Trophoblast cell (in vitro differentiated cells and primary cell): ENCODE measurements around the gene PPFIBP2.

Experiments
- DNase-seq, 2 donors: peaks; one replicate each; pipeline ENCODE4 v3.0.0-alpha.2; 2016
- H2AFZ ChIP-seq: 2 replicates; pipeline ENCODE4 v1.6.1; 2013; ENCODE audit warnings: low read length, moderate library complexity, mild to moderate bottlenecking; ENCODE audit not compliant: insufficient read depth, poor library complexity
- H2AK5ac ChIP-seq: 2 replicates; pipeline ENCODE4 v1.6.1; 2013; ENCODE audit warnings: mild to moderate bottlenecking, low read length
- H2BK120ac ChIP-seq: 2 replicates; pipeline ENCODE4 v1.6.1; 2013; ENCODE audit warnings: low read length, mild to moderate bottlenecking, moderate library complexity; ENCODE audit not compliant: insufficient read depth, poor library complexity
- H2BK12ac ChIP-seq: 2 replicates; pipeline ENCODE4 v1.6.1; 2013; ENCODE audit warnings: mild to moderate bottlenecking, low read length, moderate library complexity
- H2BK5ac ChIP-seq: 2 replicates; pipeline ENCODE4 v1.6.1; 2013; ENCODE audit warnings: low read length, low read depth, moderate library complexity, mild to moderate bottlenecking; ENCODE audit not compliant: poor library complexity
- H3K14ac ChIP-seq: 2 replicates; pipeline ENCODE4 v1.6.1; 2013; ENCODE audit warnings: mild to moderate bottlenecking, low read length
- H3K18ac ChIP-seq: 2 replicates; pipeline ENCODE4 v1.6.1; 2013; ENCODE audit warnings: mild to moderate bottlenecking, low read length
- H3K23ac ChIP-seq: 2 replicates; pipeline ENCODE4 v1.6.1; 2013; ENCODE audit warnings: low read length
- H3K27ac ChIP-seq: 2 replicates; pipeline ENCODE4 v1.5.1; 2013; ENCODE audit warnings: low read depth, mild to moderate bottlenecking, inconsistent platforms, low read length, moderate library complexity
- H3K27me3 ChIP-seq: 2 replicates; pipeline ENCODE4 v1.6.1; 2013; ENCODE audit warnings: inconsistent platforms, mild to moderate bottlenecking, low read length, moderate library complexity; ENCODE audit not compliant: insufficient read depth
- H3K36me3 ChIP-seq, 2 experiments: 1 replicate in 1 of 2; 2 replicates in 1 of 2; pipeline ENCODE4 v1.6.1; 2013; ENCODE audit warnings: low read length in 2 of 2, mild to moderate bottlenecking in 2 of 2, moderate library complexity in 1 of 2; ENCODE audit not compliant: insufficient read depth in 2 of 2, control insufficient read depth in 1 of 2
- H3K4ac ChIP-seq: 2 replicates; pipeline ENCODE4 v1.6.1; 2013; ENCODE audit warnings: low read depth, mild to moderate bottlenecking, low read length, moderate library complexity
- H3K4me1 ChIP-seq, 2 experiments: 1 replicate in 1 of 2; 2 replicates in 1 of 2; pipeline ENCODE4 v1.6.1; 2013; ENCODE audit warnings: low read length in 2 of 2, mild to moderate bottlenecking in 2 of 2, moderate library complexity in 1 of 2; ENCODE audit not compliant: insufficient read depth in 2 of 2, control insufficient read depth in 1 of 2
- H3K4me2 ChIP-seq: 2 replicates; pipeline ENCODE4 v1.6.1; 2013; ENCODE audit warnings: inconsistent platforms, mild to moderate bottlenecking, low read length, moderate library complexity
- H3K4me3 ChIP-seq: 2 replicates; pipeline ENCODE4 v1.5.1; 2013; ENCODE audit warnings: mild to moderate bottlenecking, low read depth, low read length, inconsistent platforms
- H3K79me1 ChIP-seq: one replicate; pipeline ENCODE4 v1.6.1; 2013; ENCODE audit warnings: low read length
- H3K79me2 ChIP-seq: 2 replicates; pipeline ENCODE4 v1.6.1; 2013; ENCODE audit warnings: low read length, mild to moderate bottlenecking; ENCODE audit not compliant: control insufficient read depth, insufficient read depth, poor library complexity
- H3K9ac ChIP-seq: 2 replicates; pipeline ENCODE4 v1.6.1; 2013; ENCODE audit warnings: mild to moderate bottlenecking, low read length
- H3K9me3 ChIP-seq: 2 replicates; pipeline ENCODE4 v1.6.1; 2013; ENCODE audit warnings: low read depth, mild to moderate bottlenecking, control low read depth, inconsistent platforms, low read length; ENCODE audit not compliant: insufficient read depth
- H4K12ac ChIP-seq: 2 replicates; pipeline ENCODE4 v1.6.1; 2013; ENCODE audit warnings: low read depth, mild to moderate bottlenecking, low read length, moderate library complexity
- H4K8ac ChIP-seq: 2 replicates; pipeline ENCODE4 v1.6.1; 2013; ENCODE audit warnings: low read depth, mild to moderate bottlenecking, low read length, moderate library complexity
- H4K91ac ChIP-seq: one replicate; pipeline ENCODE4 v1.6.1; 2013; ENCODE audit warnings: low read depth, mild to moderate bottlenecking, low read length, moderate library complexity
- WGBS: extraction: QIAGEN DNeasy Blood & Tissue Kit; methylation state at CpG from one replicate; pipeline ENCODE4 v1.1.7; 2013; ENCODE audit warnings: missing lambda C conversion rate; ENCODE audit not compliant: insufficient read length, insufficient coverage; ENCODE audit errors: extremely low coverage; 5-methylcytosine and 5-hydroxymethylcytosine counted together

The PPFIBP2 gene

DNA sequence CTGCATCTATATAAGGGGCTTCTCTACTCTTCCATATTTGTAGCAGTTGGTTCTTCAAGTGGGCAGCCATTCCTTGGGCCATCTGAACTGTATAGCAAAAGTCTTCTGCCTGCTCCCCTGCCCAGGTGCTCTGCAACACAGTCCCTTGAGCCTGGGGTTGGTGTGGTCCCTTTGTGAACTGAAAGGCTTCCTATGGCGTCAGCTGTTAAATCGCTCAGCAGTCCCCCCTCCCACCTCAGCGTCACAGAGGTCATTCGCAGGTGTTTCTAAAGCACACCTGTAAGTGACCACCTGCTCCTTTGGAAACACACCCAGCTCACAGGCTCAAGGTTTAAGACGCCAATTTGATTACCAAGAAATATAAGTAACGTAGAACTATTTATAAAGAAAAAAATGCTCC is 122.6 kb downstream of the PPFIBP2 start:
- no peak overlapping the region for H4K91ac ChIP-seq
- H3K4me2 ChIP-seq, result no peak overlapping the region
- no peak overlapping the region for H3K23ac ChIP-seq
- H3K4me1 ChIP-seq, result peaks cover 0 to 10% of the 10 kb centered on the region in 2 experiments
- no peak overlapping the region for H3K18ac ChIP-seq
- no peak overlapping the region for H3K4ac ChIP-seq
- H2AK5ac ChIP-seq, result no peak overlapping the region
- no peak overlapping the region for H4K8ac ChIP-seq
- peaks cover 26 to 57% of the 10 kb centered on the region in 2 experiments for H3K36me3 ChIP-seq
- no CpG with 5 or more reads among the region's 6 CpGs for WGBS
- no peak overlapping the region for H3K4me3 ChIP-seq
- H3K79me2 ChIP-seq, result no peaks in the 10 kb centered on the region
- H3K14ac ChIP-seq, result no peak overlapping the region
- H2BK120ac ChIP-seq, result no peak overlapping the region
- H4K12ac ChIP-seq, result no peak overlapping the region
- no peak overlapping the region for H2BK12ac ChIP-seq
- no peaks in the 10 kb centered on the region for H3K9me3 ChIP-seq
- H2AFZ ChIP-seq, result no peak overlapping the region
- H2BK5ac ChIP-seq, result no peak overlapping the region
- no peaks in the 10 kb centered on the region for H3K27me3 ChIP-seq
- no peaks in the 10 kb centered on the region for H3K79me1 ChIP-seq
- DNase-seq, result no peak
- H3K9ac ChIP-seq, result no peak overlapping the region
- H3K27ac ChIP-seq, result no peak overlapping the region

DNA sequence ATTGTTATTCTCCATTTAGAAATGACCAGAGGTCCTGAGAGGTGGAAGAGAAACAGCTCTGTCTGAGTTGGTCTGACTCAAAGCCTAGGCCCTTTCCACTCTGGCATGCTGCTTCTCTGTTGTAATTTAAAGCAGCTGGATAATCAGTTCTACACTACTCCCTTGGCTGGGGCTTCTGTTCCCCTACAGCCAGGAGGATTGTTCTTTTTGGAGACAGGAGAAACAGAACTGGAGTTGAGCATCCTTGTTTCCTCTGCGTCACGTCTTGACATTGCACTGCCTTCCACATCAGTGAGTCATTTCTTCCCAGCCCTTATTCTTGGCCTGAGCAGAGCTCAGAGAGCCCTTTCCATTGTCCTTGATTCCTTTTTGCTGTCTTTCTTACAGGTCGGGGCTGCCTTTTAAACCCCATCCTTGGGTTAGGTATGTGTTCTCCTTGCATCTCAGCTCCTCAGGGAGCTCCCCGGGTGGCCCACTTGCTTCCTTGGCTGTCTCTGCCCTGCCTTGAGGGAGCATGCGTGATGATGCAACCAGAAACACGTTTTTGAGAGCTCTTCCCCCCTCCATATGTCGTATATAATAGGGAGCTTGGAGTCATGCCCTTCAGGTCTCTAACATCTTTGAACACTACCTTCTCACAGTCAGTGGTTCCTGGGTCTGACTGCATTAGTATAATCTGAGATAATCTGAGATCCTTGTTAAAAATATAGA is 123.8 kb downstream of the PPFIBP2 start:
- H3K9ac ChIP-seq, result no peak overlapping the region
- peaks cover 23 to 55% of the 10 kb centered on the region in 2 experiments for H3K36me3 ChIP-seq
- no peaks in the 10 kb centered on the region for H3K79me1 ChIP-seq
- peak in 1 of 2 donors; percentile 38 for DNase-seq
- no peak overlapping the region for H4K91ac ChIP-seq
- H2AK5ac ChIP-seq, result no peak overlapping the region
- H3K4me2 ChIP-seq, result no peak overlapping the region
- no peak overlapping the region for H2AFZ ChIP-seq
- no peak overlapping the region for H3K4ac ChIP-seq
- H3K23ac ChIP-seq, result no peak overlapping the region
- no peak overlapping the region for H2BK120ac ChIP-seq
- no peak overlapping the region for H3K18ac ChIP-seq
- H3K4me3 ChIP-seq, result no peak overlapping the region
- H3K27ac ChIP-seq, result no peak overlapping the region
- no peak overlapping the region for H4K12ac ChIP-seq
- peaks cover 4 to 16% of the 10 kb centered on the region in 2 experiments for H3K4me1 ChIP-seq
- no peak overlapping the region for H2BK12ac ChIP-seq
- H3K79me2 ChIP-seq, result no peaks in the 10 kb centered on the region
- no peak overlapping the region for H2BK5ac ChIP-seq
- no CpG with 5 or more reads among the region's 7 CpGs for WGBS
- no peak overlapping the region for H4K8ac ChIP-seq
- no peak overlapping the region for H3K14ac ChIP-seq
- no peaks in the 10 kb centered on the region for H3K9me3 ChIP-seq
- no peaks in the 10 kb centered on the region for H3K27me3 ChIP-seq

DNA sequence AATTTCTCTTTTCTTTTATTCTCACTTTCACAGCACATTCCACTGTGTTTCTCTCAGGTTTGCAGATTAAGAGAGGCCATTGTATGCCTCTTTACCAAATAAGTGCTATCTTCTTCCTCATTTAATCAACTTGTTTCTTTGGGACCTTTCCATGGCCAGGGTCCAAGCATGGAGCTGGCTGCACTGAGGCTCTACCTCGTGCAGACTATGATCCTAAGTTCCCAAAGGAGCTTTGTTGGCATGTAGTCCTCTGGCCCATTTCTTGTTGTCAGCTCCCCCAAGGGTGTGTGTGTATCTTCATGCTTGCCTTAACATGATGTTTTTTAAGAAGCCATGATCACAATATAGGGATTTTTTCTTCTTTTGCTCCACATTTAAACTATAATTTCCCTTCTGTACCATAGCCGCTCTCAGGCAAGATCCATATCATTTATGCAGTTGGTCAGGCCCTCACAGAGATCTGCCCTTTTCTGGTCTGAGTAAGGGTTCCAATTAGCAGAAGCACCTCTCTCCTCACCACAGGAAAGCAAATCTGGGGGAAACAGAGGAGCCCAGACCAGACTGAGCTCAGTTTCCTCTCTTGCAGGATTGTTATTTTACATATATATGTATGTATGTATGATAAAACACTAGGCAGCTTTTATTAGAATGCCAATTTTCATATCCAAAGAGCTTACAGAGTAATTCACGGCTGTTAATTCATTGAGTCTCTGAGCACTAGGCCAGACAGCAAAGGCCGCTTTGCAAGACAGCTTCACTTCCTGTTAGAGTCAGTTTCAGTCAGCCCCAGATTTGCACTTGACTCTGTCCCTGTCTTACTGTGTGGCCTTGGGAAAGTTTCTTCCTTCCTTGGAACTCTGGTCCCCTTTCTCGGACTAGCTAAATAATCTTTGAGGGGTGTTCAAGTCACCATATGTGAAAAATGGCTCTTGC is 125.2 kb downstream of the PPFIBP2 start:
- Histone ChIP-seq H3K79me2 (no peaks in the 10 kb centered on the region), H3K27ac (no peak overlapping the region), H3K79me1 (no peaks in the 10 kb centered on the region), H3K14ac (no peak overlapping the region), H3K4me1 (peaks cover 6 to 18% of the 10 kb centered on the region in 2 experiments), H3K9me3 (no peaks in the 10 kb centered on the region), H3K36me3 (peaks cover 17 to 44% of the 10 kb centered on the region in 2 experiments), H3K23ac (no peak overlapping the region), H4K8ac (no peak overlapping the region), H2AFZ (no peak overlapping the region), H2BK5ac (no peak overlapping the region), H3K4ac (no peak overlapping the region), H4K91ac (no peak overlapping the region), H3K27me3 (no peaks in the 10 kb centered on the region), H2BK120ac (no peak overlapping the region), H2AK5ac (no peak overlapping the region), H4K12ac (no peak overlapping the region), H3K4me2 (no peak overlapping the region), H2BK12ac (no peak overlapping the region), H3K9ac (no peak overlapping the region), H3K4me3 (no peak overlapping the region), H3K18ac (no peak overlapping the region)
- no CpG with 5 or more reads among the region's 5 CpGs for WGBS
- no peak for DNase-seq

DNA sequence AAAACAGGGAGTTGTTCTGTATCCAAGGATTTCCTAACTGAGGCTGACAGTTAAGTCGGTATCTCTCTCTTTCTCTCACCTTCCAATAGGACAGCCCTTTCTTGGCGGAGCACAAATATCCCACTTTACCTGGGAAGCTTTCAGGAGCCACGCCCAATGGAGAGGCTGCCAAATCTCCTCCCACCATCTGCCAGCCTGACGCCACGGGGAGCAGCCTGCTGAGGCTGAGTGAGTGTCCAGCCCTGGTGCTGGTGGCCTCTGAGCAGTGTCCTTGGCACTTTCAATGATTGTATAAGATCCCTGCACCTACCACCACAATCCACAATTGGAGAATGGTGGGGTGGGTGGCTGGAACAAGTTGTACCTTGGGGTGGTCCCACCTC is 125.8 kb downstream of the PPFIBP2 start:
- Histone ChIP-seq H2BK5ac (no peak overlapping the region), H2BK12ac (no peak overlapping the region), H3K36me3 (peaks cover 16 to 43% of the 10 kb centered on the region in 2 experiments), H3K9ac (no peak overlapping the region), H2AK5ac (no peak overlapping the region), H3K9me3 (no peaks in the 10 kb centered on the region), H4K8ac (no peak overlapping the region), H3K18ac (no peak overlapping the region), H4K12ac (no peak overlapping the region), H4K91ac (no peak overlapping the region), H3K27ac (no peak overlapping the region), H3K4me1 (peaks cover 6 to 18% of the 10 kb centered on the region in 2 experiments), H3K14ac (no peak overlapping the region), H3K4me2 (no peak overlapping the region), H3K79me1 (no peaks in the 10 kb centered on the region), H3K23ac (no peak overlapping the region), H2BK120ac (no peak overlapping the region), H3K27me3 (no peaks in the 10 kb centered on the region), H2AFZ (no peak overlapping the region), H3K79me2 (no peaks in the 10 kb centered on the region), H3K4me3 (no peak overlapping the region), H3K4ac (no peak overlapping the region)
- DNase-seq, result no peak
- no CpG with 5 or more reads among the region's 5 CpGs for WGBS
